Adipose tissue (tissue), 3 donors: ENCODE results near the gene FSIP1. TPM values are rescaled to one million over a fixed set of nuclear protein-coding genes. Genes with fewer than 3 reads are reported as not detected.

Experiments used
- H3K27ac ChIP-seq: one replicate; pipeline ENCODE4 v1.5.1; 2013; ENCODE audit warnings: low read depth, low read length
- WGBS, 3 donors: extraction: QIAGEN DNeasy Blood & Tissue Kit; methylation state at CpG; one replicate each; pipeline ENCODE4 v1.1.7; 2013; 5-methylcytosine and 5-hydroxymethylcytosine counted together
- polyA plus RNA-seq, 3 donors: library from polyadenylated mRNA; stranded (reverse); fragments of 200-250 nt; gene quantifications; one replicate each; pipeline ENCODE4 v1.2.3, GENCODE V29; 2013
- donor health status: healthy with polysubstance abuse.
- donor health status: Bipolar disorder and iron deficiency.
- donor health status: healthy.

The FSIP1 gene
- polyA plus RNA-seq, 3 donors, result 0.07 to 0.42 TPM; not detected in 1

DNA sequence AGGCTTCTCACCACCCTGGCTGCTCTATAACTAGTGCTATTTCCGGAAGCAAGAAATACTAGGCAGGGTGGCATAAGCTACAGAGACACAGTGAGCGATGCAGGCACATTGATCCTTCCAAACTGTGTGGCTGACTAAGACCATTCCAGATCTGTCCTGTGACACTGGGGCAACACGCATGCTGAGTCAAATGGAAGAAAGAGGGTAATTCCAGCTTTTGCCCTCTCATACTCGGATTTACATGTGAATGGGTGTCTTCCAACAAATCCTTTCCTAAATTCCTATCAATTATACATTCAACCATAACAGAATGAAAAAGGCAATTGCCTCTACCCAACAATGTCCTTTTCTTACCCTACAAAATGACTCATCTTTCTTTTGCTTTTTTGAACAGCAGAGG lies 5.1 kb downstream of the FSIP1 start:
- WGBS, 3 donors, result 77 to 85% (median 82%) methylated on average over 4 of the region's 4 CpGs
- no peak overlapping the region for H3K27ac ChIP-seq

DNA sequence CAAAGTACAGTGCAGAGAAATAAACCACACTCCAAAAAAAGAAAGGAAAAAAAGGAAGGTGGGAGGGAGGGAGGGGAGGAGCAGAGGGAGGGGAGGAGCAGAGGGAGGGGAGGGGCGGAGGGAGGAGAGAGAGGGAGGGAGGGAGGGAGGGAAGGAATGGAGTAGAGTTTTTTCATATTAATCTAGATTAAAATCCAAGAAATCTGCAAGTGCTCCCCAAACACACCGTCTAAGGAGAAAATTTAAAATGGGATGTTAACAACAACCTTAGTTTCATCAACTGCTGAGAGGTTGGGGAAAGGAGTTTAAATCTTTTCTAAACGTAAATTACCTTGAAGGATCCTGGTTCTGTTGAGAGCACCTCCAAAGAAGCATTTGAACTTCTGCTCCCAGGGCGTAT lies 6.6 kb downstream of the FSIP1 start:
- H3K27ac ChIP-seq, result no peak overlapping the region
- WGBS, 3 donors, result 59 to 79% (median 63%) methylated on average over 3 to 4 of the region's 4 CpGs

- WGBS, 3 donors, result 54 to 79% (median 61%) methylated on average over 3 of the region's 3 CpGs
Measured at GRCh38 chr15:39774688-39775267, 7.9 kb downstream of the FSIP1 start.

GRCh38 chr15:39770748-39771689 lies 11.6 kb downstream of the FSIP1 start:
- 61 to 82% (median 66%) methylated on average over 8 of the region's 8 CpGs for WGBS, 3 donors
- H3K27ac ChIP-seq, result no peak overlapping the region

More at GRCh38 chr15:39774688-39775267, 7.9 kb downstream of the FSIP1 start:
- no peak overlapping the region for H3K27ac ChIP-seq

GRCh38 chr15:39767921-39768320 lies 14.7 kb downstream of the FSIP1 start:
- H3K27ac ChIP-seq, result no peak overlapping the region
- 79 to 93% (median 90%) methylated on average over 5 of the region's 5 CpGs for WGBS, 3 donors

DNA sequence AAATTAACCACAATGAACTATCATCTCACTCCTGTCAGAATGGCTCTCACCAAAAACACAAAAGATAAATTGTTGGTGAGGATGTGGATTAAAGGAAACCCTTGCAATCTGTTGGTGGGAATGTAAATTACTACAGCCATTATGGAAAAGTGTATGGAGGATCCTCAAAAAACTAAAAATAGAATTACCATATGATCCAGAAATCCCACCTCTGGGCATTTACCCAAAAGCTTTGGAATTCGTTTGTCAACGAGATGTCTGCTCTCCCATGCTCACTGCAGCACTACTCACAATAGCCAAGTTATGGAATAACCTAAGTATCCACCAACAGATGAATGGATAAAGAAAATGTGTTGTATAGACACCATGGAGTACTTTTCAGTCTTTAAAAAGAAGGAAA lies 21.6 kb downstream of the FSIP1 start:
- no peak overlapping the region for H3K27ac ChIP-seq
- 81 to 84% (median 82%) methylated on average over 2 of the region's 2 CpGs for WGBS, 3 donors

- no peak overlapping the region for H3K27ac ChIP-seq
- WGBS, 3 donors, result 50 to 54% (median 51%) methylated on average over 2 of the region's 2 CpGs
Measured at GRCh38 chr15:39756806-39757522, 25.7 kb downstream of the FSIP1 start.

GRCh38 chr15:39752991-39753390 lies 29.6 kb downstream of the FSIP1 start:
- no peak overlapping the region for H3K27ac ChIP-seq
- WGBS, 3 donors, result 78 to 84% (median 79%) methylated on average over 1 of the region's 1 CpG

DNA sequence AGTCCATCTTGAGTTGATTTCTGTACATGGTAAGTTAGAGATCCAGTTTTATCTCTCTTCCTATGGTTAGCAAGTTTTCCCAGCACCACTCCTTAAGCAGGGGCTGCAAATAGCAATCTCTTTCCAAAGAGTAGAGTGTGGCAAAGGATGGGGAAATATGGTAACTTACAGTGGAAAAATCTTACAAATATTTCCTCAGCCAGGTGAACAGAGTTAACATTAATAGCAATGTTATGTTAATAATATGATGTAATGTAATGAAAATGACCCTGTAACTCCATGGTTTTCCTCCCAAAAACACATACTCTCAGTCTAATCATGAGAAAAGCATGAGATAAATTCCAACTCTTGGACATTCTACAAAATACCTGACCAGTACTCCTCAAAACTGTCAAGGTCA lies 30.4 kb downstream of the FSIP1 start:
- H3K27ac ChIP-seq, result no peak overlapping the region

- H3K27ac ChIP-seq, result no peak overlapping the region
- WGBS, 3 donors, result 37 to 55% (median 41%) methylated on average over 2 of the region's 2 CpGs
Measured at GRCh38 chr15:39748276-39748675, 34.4 kb downstream of the FSIP1 start.

DNA sequence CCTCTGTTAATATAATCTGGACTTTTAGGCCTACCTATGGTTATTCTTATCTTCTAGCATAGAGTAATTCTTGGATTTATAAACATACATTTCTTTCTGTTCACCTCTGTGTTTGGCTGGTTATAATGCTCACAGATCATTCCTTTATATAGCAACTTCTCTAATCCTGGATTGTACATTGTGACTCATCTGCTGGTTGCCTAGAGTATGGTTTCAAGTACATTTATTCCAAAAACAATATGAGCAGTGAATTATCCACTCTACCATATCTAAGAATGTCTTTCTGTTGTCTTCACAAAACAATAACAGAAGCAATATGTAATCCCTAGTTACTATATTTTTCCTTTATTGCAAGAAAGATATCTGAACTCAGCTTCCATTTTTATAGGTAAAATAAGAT lies 35.3 kb downstream of the FSIP1 start:
- H3K27ac ChIP-seq, result no peak overlapping the region

GRCh38 chr15:39746714-39747276 lies 35.8 kb downstream of the FSIP1 start:
- WGBS, 3 donors, result 70 to 71% (median 70%) methylated on average over 1 of the region's 1 CpG
- H3K27ac ChIP-seq, result no peak overlapping the region

DNA sequence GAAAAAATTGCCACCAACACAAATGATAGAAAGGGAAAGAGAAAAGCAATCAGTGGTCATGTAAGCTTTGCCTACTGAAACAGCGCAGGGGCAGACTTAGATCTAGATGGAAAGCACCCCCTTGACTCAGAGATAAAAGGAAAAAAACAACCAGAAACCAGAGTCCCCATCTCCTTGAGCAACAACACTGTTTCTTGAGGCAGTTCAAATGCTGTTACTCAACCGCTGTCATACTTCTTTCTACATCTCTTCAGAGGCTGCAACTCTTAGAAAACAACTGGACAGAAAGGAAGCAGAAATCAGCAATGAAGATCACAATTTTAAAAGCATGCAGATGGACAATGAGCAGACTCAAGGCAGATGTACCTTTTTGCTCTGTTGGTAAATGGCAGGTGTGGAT lies 36.5 kb downstream of the FSIP1 start:
- H3K27ac ChIP-seq, result no peak overlapping the region
- 75 to 88% (median 76%) methylated on average over 2 of the region's 2 CpGs for WGBS, 3 donors

DNA sequence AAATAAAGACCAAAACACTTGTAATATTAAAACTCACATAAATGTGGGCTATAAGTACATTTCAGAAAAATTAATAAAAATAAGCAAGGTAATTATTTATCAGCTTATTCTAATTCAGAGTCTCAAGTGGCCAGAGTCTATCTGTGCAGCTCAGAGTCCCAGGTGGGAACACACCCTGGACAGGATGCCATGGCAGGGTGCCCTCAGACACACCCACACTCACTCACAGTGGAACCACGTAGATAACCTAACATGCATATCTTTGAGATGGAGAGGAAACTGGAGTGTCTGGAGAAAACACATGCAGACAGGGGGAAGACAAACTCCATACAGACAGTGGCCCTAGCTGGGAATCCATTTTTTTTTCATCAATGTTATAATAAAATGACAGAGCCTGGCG lies 37.2 kb downstream of the FSIP1 start:
- no peak overlapping the region for H3K27ac ChIP-seq
- 20 to 84% (median 56%) methylated on average over 2 of the region's 2 CpGs for WGBS, 3 donors

DNA sequence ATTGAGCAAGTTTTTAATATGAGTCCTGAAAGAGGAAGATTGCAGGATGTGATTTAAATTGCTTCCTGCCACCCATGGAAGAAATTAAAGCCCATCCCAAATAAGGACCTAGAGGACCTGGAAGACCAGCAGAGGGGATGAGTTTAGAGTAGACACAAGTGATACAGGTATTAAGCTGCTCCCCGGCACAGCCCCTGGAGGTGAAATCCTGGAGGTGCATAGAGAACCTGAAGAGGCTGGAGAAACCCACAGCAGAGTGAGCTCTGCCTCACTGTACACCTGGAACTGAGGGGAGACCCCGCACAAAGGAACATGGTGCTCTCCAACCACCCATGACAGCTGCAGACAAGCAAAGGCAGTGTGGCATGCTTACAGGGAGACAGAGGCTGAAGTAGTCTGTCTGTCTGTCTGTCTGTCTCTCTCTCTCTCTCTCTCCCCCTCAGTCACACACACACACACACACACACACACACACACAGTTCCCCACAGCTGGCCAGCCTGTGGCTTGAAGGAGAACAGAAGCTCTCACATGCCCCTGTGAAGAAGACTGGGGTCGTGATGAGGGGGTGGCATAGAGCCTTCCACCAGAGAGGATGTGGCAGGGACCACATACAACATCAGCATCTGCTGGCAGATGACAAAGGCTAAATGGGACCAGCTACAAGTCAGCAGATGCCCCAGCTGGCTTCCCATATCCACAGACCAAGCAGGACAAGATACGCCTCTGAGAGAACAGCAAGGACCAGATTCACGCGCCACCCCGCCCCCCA lies 38.1 kb downstream of the FSIP1 start:
- H3K27ac ChIP-seq, result no peak overlapping the region
- WGBS, 3 donors, result 90 to 94% (median 93%) methylated on average over 7 of the region's 7 CpGs

GRCh38 chr15:39743611-39744010 lies 39.0 kb downstream of the FSIP1 start:
- 47 to 83% (median 59%) methylated on average over 2 of the region's 2 CpGs for WGBS, 3 donors
- H3K27ac ChIP-seq, result no peak overlapping the region

GRCh38 chr15:39741258-39741657 lies 41.4 kb downstream of the FSIP1 start:
- no peak overlapping the region for H3K27ac ChIP-seq

DNA sequence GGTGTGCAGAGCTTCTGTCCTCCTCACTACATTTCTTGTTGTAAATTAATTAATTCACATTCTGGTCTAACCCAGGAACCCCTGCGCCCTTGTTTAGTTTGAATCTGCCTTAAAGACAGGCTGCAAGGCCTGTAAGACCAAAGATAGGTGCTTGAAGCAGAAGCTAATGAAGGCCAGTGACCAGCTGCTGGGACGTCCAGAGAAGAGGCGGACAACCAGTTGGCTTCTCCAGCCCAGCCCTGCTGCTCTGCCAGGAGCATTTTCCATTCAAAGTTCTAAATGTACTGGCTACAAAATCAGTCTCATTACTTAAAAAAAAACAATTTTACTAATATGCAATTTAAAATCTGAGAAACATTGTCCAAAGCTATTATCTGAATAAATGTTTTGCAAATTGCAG lies 43.6 kb downstream of the FSIP1 start:
- H3K27ac ChIP-seq, result no peak overlapping the region
- WGBS, 3 donors, result 80 to 94% (median 88%) methylated on average over 3 of the region's 3 CpGs
